ENCODE measurements around the gene PTPRS. TPM values are rescaled to one million over a fixed set of nuclear protein-coding genes. Genes with fewer than 3 reads are reported as not detected.

The PTPRS gene
- total and polyA plus RNA-seq, 2 of the 13 experiments (the other 11 are each of a cell fraction or from before 2014, with no cell fraction given): 32.7 to 43.9 TPM

- Histone ChIP-seq H3K79me2 (ENCODE audit: insufficient read depth, low read length) (peaks cover 8% of the 10 kb centered on the region), H3K9me3 (ENCODE audit: low read length) (no peaks in the 10 kb centered on the region), H4K20me1 (ENCODE audit: insufficient read depth, low read length) (peaks cover 31% of the 10 kb centered on the region), H3K4me2 (ENCODE audit: low read depth, low read length) (peak overlapping the region; percentile 97), H3K4me1 (ENCODE audit: insufficient read depth, low read length) (peaks cover 69% of the 10 kb centered on the region), H3K27me3 (ENCODE audit: control insufficient read depth in 1 of 2, insufficient read depth in 2 of 2, low read length in 2 of 2) (no peaks in the 10 kb centered on the region), H2AFZ (ENCODE audit: low read length) (no peak overlapping the region), H3K9ac (ENCODE audit: insufficient read depth, low read depth, low read length) (peak overlapping the region; percentile 63; the same call in 1 of the 2 replicates), H3K36me3 (replicated peaks in 1 of 2; ENCODE audit: control insufficient read depth in 1 of 2, insufficient read depth in 2 of 2, low read length in 2 of 2) (no peaks in the 10 kb centered on the region), H3K4me3 (replicated peaks in 1 of 3; ENCODE audit: insufficient read depth in 1 of 3, low read depth in 2 of 3, low read length in 3 of 3) (peak overlapping the region; percentile 63 to 78 (median 77)), H3K27ac (ENCODE audit: extremely low read length, insufficient read depth, low read length) (no peak overlapping the region)
- CTCF ChIA-PET (ENCODE audit: low intra/inter-chr PET ratio, low total read pairs): no interaction called here
- DNase-seq (ENCODE audit: low spot score): no peak
- WGBS (ENCODE audit: low lambda C conversion rate): 48% methylated on average over 5 of the region's 17 CpGs
- POLR2A ChIA-PET: interaction anchor here (1.0 kb wide), 1 partner anchor 48 kb away, joined by 3 read pairs; the partner anchor contains the start of gene PTPRS
- in situ Hi-C loops (cut with HindIII; ENCODE audit: extremely low pct_ligation_motif_present, low pct_unique_long_range_greater_than_20kb) (no loop called here), intact Hi-C loops (cut with micrococcal nuclease; ENCODE audit: unreplicated experiment) (no loop called here)
- BruUV-seq (replicated peaks): no TSS peak
- ATAC-seq: peak; percentile 5; the same call in 2 of the 3 replicates
- FAIRE-seq: no peak
- TF ChIP-seq HNRNPLL (IDR thresholded peaks at IDR 0.05; ENCODE audit: low read depth, low read length, poor library complexity, severe bottlenecking): no peak
- TF ChIP-seq ZBTB1 (CRISPR knock-in tag; IDR thresholded peaks at IDR 0.05; ENCODE audit: borderline replicate concordance): no peak
- TF ChIP-seq ZNF720 (CRISPR knock-in tag; IDR thresholded peaks at IDR 0.05): no peak
- no peak for TF ChIP-seq SKIL (CRISPR knock-in tag; IDR thresholded peaks at IDR 0.05; ENCODE audit: borderline replicate concordance)
- TF ChIP-seq ZNF3 (CRISPR knock-in tag; IDR thresholded peaks at IDR 0.05): no peak
- TF ChIP-seq DDIT3 (CRISPR knock-in tag; IDR thresholded peaks at IDR 0.05): no peak
- TF ChIP-seq SIX4 (CRISPR knock-in tag; IDR thresholded peaks at IDR 0.05): no peak
- no peak for TF ChIP-seq RARA (CRISPR knock-in tag; IDR thresholded peaks at IDR 0.05)
- no peak for TF ChIP-seq ZBTB44 (CRISPR knock-in tag; IDR thresholded peaks at IDR 0.05)
- TF ChIP-seq MBD4 (IDR thresholded peaks at IDR 0.05; ENCODE audit: borderline replicate concordance, low read length): no peak
- no peak for TF ChIP-seq IKZF1 (IDR thresholded peaks at IDR 0.05)
- TF ChIP-seq ZNF557 (CRISPR knock-in tag; IDR thresholded peaks at IDR 0.05): no peak
- no peak for TF ChIP-seq ZBTB40 (IDR thresholded peaks at IDR 0.05)
- TF ChIP-seq ZBTB40 (CRISPR knock-in tag; IDR thresholded peaks at IDR 0.05): no peak
Observed at GRCh38 chr19:5292453-5292821, 48.2 kb downstream of the PTPRS start.

Measured in HepG2 (cell line).